Panc1 (cell line): ENCODE data around the gene FBXO47.

Source experiments
- TCF7L2 ChIP-seq: IDR thresholded peaks from 2 replicates; pipeline ENCODE4 v1.6.1; 2011; ENCODE audit warnings: mild to moderate bottlenecking, low read depth, low read length, inconsistent platforms
- TF ChIP-seq, protein P1 (sequence below): fragments of 450-650 bp; IDR thresholded peaks from 2 replicates; pipeline ENCODE4 v1.5.1; 2017; ENCODE audit warnings: mild to moderate bottlenecking

DNA sequence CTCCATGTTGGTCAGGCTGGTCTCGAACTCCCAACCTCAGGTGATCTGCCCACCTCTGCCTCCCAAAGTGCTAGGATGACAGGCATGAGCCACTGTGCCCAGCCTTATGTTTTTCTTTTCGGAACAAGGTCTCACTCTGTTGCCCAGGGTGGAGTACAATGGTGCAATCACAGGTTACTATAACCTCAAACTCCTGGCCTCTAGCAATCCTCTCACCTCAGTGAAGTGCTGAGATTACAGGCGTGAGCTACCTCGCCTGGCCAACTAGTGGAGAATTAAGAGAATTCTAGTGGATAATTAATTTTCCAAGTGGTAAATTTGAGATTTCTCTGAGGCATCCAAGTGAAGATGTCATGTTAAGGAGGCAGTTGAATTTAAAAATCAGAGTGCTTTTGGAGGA is 2.9 kb upstream of the FBXO47 start:
- TF ChIP-seq TCF7L2 = no peak
- TF ChIP-seq, protein P1, sequence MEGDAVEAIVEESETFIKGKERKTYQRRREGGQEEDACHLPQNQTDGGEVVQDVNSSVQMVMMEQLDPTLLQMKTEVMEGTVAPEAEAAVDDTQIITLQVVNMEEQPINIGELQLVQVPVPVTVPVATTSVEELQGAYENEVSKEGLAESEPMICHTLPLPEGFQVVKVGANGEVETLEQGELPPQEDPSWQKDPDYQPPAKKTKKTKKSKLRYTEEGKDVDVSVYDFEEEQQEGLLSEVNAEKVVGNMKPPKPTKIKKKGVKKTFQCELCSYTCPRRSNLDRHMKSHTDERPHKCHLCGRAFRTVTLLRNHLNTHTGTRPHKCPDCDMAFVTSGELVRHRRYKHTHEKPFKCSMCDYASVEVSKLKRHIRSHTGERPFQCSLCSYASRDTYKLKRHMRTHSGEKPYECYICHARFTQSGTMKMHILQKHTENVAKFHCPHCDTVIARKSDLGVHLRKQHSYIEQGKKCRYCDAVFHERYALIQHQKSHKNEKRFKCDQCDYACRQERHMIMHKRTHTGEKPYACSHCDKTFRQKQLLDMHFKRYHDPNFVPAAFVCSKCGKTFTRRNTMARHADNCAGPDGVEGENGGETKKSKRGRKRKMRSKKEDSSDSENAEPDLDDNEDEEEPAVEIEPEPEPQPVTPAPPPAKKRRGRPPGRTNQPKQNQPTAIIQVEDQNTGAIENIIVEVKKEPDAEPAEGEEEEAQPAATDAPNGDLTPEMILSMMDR = no peak
